ENCODE data around the gene TPRN.

The TPRN gene

GRCh38 chr9:137205126-137206069 is 4.9 kb upstream of the TPRN start, which contains the start of the genes NDOR1 and TMEM203:
Gene NDOR1, plus strand, starts transcription at chr9:137205700. Its CDS starts 78 bp downstream, at chr9:137205778.
Gene TMEM203, minus strand, starts transcription at chr9:137205648. Its CDS starts 234 bp downstream, at chr9:137205414.
- DNase-seq, result peak; percentile 44 to 79

- no peak for DNase-seq
Measured at GRCh38 chr9:137204731-137205125, 4.2 kb upstream of the TPRN start.

GRCh38 chr9:137202966-137203365 is 2.4 kb upstream of the TPRN start:
- DNase-seq, result no peak

GRCh38 chr9:137201205-137201868 is 796 bp upstream of the TPRN start:
- no peak for DNase-seq

- DNase-seq, result no peak
Measured at GRCh38 chr9:137199411-137200121, 975 bp downstream of the TPRN start.

GRCh38 chr9:137198902-137199283 is 1.6 kb downstream of the TPRN start:
- DNase-seq, result no peak

GRCh38 chr9:137198051-137198901 is 2.3 kb downstream of the TPRN start:
- no peak for DNase-seq

- no peak for DNase-seq
Measured at GRCh38 chr9:137195525-137196220, 4.9 kb downstream of the TPRN start.

GRCh38 chr9:137194909-137195308 is 5.6 kb downstream of the TPRN start:
- no peak for DNase-seq

- DNase-seq, result peak; percentile 42 to 80
Measured at GRCh38 chr9:137194388-137194787, 6.2 kb downstream of the TPRN start.

GRCh38 chr9:137193771-137194170 is 6.8 kb downstream of the TPRN start:
- DNase-seq, result no peak

- DNase-seq, result no peak
Measured at GRCh38 chr9:137192859-137193258, 7.7 kb downstream of the TPRN start.

- no peak for DNase-seq
Measured at GRCh38 chr9:137192448-137192780, 8.1 kb downstream of the TPRN start.

- DNase-seq, result no peak
Measured at GRCh38 chr9:137191691-137192447, 8.7 kb downstream of the TPRN start.

GRCh38 chr9:137191245-137191644 is 9.3 kb downstream of the TPRN start:
- no peak for DNase-seq

- DNase-seq, result no peak
Measured at GRCh38 chr9:137190315-137190856, 10.2 kb downstream of the TPRN start.

- no peak for DNase-seq
Measured at GRCh38 chr9:137189297-137190295, 10.9 kb downstream of the TPRN start.

GRCh38 chr9:137188490-137189296 is 11.8 kb downstream of the TPRN start, which contains the start of the genes ANAPC2 and SSNA1:
Gene ANAPC2, minus strand, starts transcription at chr9:137188560. Its CDS starts 28 bp downstream, at chr9:137188532.
Gene SSNA1, plus strand, starts transcription at chr9:137188676. Its CDS starts 51 bp downstream, at chr9:137188727.
- peak; percentile 88 to 97 for DNase-seq
